HG03196 (cell line): ENCODE data around the gene ZNF23.

Experiments
- ATAC-seq: cut with Tn5 transposase; IDR thresholded peaks from one replicate; pipeline ENCODE4 v1.9.1; 2021; ENCODE audit not compliant: unreplicated experiment

Gene ZNF23

DNA sequence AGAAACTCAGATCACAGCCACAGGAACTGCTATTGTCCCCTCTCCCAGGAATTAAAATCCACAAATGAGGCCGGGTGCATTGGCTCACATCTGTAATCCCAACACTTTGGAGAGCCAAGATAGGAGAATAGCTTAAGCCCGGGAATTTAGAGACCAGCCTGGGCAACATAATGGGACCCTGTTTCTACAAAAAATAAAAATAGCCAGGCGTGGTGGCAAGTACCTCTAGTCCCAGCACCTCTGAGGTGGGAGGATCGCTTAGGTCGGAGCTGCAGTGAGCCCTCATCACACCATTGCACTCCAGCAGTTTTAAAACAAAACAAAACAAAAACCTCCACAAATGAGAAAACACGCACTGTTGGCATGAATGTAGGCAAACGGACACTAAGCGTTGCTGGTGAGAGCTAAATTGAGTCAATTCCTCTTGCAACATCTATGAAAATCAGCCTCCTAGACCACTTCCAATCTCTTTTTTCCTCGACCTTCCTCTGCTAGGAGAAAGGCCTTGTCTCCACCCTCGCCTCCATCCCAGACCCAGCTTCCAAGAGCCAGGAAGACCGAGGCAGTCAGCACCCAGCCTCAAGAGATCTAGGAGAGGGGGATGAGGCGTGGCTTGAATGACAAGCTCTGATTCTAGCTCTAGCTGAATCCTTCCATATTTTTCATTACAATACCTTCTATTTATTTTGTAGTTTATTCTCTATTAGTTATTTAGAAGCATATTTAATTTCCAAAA, 35.0 kb downstream of the ZNF23 start:
- no peak for ATAC-seq

DNA sequence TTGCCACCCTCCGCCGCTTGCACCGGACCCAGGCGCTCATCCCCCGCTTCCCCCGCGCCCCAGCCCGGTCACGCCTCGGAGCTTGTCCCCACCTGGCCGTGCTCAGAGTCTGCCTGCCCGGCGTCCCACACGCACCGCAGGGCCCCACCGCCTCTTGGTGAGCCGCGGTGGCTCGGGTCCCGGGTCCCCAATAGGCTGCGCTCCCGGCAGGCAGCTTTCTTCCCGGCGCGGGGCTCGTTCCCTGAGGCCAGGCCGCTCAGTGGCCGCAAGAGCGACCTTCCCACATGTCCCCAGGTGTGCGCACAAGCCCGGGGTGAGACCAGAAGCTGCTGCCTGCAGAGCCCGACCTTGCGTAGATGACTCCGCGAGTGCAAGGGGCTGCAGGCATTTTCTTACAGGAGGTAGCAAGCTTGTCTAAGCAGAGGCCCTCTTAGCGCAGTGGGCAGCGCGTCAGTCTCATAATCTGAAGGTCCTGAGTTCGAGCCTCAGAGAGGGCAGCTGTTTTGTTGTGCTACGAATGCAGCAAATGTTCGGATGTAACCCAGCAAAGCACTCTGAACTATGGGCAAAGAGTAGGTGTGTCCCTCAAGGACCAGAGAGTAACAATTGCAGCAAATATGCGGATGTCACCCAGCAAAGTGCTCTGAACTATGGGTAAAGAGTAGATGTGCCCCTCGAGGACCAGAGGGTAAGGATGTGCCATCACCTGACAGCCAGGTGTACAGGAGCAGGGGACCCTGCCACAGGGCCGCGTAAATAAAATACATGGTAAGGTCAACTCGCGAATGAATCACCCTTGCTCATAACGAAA, 35.8 kb downstream of the ZNF23 start:
- no peak for ATAC-seq

DNA sequence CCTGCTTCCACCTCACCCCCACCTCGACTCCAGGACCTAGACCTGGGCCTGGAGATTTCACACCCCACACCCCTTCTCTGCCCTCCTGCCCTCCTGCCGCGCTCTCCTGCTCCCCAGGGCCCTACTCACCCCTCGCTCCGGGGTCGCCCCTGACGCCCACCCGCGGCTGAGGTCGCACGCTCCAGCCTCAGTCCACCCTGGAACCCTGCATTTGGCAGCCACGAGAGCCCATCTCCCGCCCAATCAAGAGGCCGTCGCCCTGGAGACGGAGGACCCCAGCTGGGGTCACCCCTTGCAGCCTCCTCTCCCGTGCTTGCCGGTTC, 36.3 kb downstream of the ZNF23 start:
- ATAC-seq = no peak

DNA sequence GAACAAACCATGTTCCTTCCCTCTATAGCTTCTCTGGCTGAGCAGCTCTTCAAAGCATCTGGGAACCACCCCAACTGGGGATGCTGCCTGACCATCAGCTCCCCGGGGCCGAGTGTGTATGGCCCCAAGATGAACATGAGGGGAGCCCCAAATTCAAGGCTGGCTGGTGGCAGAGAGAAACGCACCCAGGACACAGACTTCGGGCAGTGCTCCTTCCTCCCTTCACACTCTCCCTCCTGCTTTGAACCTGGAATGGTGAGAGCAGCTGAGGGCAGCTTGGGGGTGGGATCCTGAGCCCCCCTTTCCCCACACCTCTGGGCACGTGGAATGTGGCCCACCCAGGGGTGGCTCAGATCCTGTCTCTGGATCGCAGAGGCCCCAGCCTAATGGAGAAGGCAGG, 37.4 kb downstream of the ZNF23 start:
- no peak for ATAC-seq

GRCh38 chr16:71423865-71424264, 38.2 kb downstream of the ZNF23 start:
- ATAC-seq = no peak

GRCh38 chr16:71423016-71423415, 39.0 kb downstream of the ZNF23 start:
- no peak for ATAC-seq

- ATAC-seq = no peak
Measured at GRCh38 chr16:71421911-71422310, 40.1 kb downstream of the ZNF23 start.

GRCh38 chr16:71414038-71414437, 48.0 kb downstream of the ZNF23 start:
- no peak for ATAC-seq

DNA sequence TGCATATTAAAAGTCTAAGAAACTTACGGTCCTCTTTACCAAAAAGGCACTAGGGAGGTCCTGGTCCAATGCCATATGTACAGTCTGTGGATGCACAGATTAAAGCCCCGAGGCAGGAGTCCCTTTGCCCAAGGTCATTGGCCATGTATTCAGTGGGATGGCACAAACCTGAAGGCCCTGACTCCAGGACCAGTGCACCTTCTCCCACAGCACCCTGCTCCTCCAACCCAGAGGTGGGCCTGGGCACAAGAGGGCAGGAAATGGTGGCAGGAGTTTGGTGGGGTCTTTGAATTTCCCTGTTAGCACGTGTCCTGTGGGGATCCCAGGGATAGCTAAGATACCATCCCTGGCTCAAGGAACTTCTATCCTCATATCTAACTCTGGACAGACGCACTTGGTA, 48.7 kb downstream of the ZNF23 start:
- no peak for ATAC-seq

DNA sequence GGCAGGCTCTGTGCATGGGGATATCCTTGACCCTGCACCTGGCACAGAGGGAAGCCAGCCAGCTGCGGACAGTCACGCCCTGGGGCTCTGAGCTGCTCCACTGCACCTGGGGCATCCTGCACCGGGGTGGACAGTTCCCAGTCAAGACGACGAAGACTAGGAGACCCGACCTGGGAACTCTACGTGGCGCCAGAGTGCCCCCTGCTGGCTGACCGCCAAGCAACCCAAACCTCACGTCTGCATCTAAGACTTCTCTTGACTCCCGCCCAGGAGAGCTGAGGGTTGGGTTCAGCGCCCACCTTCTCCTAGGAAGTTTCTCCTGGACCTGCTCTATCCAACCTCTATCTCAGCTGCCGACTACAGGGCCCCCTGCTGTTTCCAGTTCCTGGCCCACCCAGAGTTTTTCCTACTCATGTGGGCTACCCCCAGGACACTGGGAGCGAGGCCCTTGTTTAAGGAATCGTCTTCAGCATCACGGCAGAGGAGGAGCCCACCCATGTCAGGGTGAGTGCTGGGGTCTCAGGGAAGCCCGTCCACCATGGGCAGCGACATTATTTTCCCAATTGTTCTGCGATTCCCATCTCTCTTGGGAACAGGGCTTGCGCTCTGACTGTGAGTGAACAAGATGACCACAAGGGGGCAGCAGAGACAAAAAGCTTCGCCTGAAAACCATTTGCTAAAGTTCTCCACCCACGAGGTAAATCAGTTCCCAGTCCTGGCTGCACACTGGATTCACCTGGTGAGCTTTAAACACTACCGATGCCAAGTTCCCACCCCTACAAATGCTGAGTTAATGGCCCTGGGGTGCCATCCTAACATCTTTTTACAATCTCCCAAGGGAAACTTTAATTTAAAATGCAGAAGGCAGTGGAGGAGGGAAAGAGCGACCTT, 49.5 kb downstream of the ZNF23 start:
- ATAC-seq = no peak

GRCh38 chr16:71410146-71410545, 51.9 kb downstream of the ZNF23 start:
- no peak for ATAC-seq

GRCh38 chr16:71409011-71409775, 52.9 kb downstream of the ZNF23 start:
- no peak for ATAC-seq

GRCh38 chr16:71408536-71408935, 53.5 kb downstream of the ZNF23 start:
- no peak for ATAC-seq

DNA sequence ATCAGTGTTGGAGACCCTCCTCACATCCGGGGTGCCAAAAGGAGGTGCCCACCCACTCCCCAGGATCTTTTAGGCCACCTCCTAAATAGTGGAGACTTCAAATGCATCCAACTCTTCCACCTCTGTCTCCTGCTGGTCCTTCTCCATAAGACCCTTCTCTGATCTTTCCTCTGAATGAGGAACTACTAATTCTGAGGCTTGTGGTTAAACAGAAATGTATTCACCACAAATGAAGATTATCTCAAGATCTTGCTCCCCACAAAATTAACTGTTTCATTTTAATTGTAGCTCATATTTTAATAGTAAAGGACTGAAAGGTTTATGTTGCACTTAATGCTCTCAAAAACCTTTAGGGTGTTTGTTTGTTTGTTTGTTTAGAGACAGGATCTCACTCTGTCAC, 54.3 kb downstream of the ZNF23 start:
- no peak for ATAC-seq

DNA sequence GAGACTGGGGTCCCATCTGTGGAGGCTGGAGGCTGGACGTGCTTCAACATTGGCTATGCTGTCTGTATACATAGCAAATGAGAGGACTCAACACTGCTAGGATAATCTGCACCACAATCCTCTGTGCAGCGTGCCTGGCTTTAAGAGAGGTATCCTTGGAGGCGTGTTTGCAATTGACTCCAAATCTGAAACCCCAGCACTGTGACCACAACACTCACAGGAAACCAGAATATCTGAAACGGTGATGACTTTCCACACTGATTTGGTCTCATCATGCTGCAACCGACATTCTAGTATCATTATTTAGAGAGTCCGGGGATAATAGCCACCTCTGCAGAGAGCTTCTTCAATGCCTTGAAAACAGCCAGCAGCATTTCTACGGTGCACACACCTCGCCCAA, 55.3 kb downstream of the ZNF23 start:
- no peak for ATAC-seq

DNA sequence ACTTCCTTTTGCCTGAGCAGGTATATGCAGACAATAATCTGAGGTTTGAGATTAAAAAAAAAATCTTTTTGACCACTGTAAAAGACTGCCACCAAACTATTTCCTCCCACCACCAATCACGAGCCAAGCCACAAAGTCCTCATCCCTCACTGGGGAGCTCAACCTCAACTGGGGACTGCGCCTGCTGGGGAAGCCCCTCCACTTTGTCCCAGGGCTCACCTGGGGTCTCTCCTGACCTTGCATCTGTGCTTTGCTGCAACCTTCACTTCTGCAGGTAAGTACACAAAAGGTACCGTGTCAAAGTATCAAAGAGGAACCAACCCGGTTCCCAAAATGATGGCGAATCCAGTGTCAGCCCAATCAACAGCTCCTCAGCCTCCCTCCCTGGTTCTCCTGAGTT, 55.7 kb downstream of the ZNF23 start:
- ATAC-seq = no peak

GRCh38 chr16:71404364-71404763, 57.7 kb downstream of the ZNF23 start:
- no peak for ATAC-seq

DNA sequence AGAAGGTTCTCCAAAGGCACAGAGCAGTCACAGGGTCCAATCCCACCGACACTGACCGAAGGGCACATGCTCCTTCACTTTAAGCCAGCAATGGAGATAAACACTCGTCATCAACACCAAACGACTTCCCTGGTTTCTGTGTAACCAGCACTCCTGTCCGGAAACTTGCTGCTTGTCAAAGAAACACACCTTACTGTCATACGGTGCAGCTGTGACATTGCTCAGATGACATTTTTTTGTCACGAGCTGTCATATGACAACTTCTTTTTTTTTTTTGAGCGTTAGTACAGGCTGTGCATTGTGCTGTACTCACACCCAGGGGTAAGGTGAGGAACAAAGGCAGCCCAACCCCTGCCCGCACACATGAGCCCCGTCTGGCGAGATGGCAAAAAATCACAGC, 59.4 kb downstream of the ZNF23 start:
- no peak for ATAC-seq

GRCh38 chr16:71402007-71402406, 60.0 kb downstream of the ZNF23 start:
- no peak for ATAC-seq

DNA sequence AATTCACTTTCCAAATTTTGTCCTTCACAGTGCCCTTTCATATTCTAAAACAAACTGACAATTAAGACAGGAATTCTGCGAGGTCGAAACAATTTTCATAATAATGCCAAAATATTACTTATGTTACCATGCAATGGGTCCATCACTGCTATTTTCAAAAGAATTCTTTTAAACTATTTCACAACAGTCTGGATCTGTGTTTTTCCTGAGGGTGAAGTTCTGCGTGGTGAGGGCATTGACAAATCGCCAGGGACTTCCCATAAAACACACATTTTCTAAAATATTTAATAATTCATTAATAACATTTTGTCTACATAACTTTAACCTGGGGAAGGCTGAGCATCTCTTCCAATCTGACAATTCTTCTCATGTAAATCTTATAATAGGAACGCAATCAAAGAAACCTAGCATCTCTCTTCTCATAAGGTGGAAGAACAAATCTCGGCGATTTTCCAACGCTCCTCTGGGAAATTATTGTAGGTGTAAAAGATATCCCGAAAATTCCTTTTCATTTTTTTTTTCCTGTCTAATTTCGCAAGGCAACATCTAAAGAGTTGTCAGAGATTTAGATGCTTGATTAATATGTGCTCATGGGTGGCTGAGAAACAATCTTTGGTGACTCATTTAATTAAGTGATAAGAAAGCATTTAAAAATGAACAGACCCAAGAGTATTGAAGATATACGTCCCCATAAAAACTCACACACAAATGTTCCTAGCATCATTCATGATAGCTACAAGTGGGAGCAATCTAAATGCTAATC, 62.1 kb downstream of the ZNF23 start:
- ATAC-seq = no peak
